ENCODE results near the gene PTGDR2. TPM values are rescaled to one million over a fixed set of nuclear protein-coding genes. Genes with fewer than 3 reads are reported as not detected.

The PTGDR2 gene
- total RNA-seq, 1 donor from 2014 or later = 0.52 TPM

GRCh38 chr11:60868682-60869450 is 13.1 kb upstream of the PTGDR2 start:
- Histone ChIP-seq H3K27me3 (ENCODE audit: control insufficient read depth in 3 of 3, insufficient read depth in 3 of 3, low read length in 3 of 3) (peaks cover 0 to 5% (median 5%) of the 10 kb centered on the region in 3 donors), H3K36me3 (ENCODE audit: control insufficient read depth in 3 of 3, insufficient read depth in 3 of 3, low read length in 3 of 3) (no peaks in the 10 kb centered on the region), H3K27ac (ENCODE audit: low read depth, low read length) (no peak overlapping the region), H3K9ac (ENCODE audit: low read depth in 1 of 3, low read length in 3 of 3) (no peak overlapping the region), H3K4me3 (ENCODE audit: low read length in 3 of 3) (no peak overlapping the region), H3K9me3 (ENCODE audit: control insufficient read depth in 3 of 3, low read length in 3 of 3) (no peaks in the 10 kb centered on the region), H3K4me1 (ENCODE audit: control insufficient read depth in 3 of 3, insufficient read depth in 3 of 3, low read length in 3 of 3) (peaks cover 28 to 39% (median 35%) of the 10 kb centered on the region in 3 donors)

GRCh38 chr11:60867871-60868681 is 12.3 kb upstream of the PTGDR2 start:
- peaks cover 20 to 31% (median 28%) of the 10 kb centered on the region in 3 donors for H3K4me1 ChIP-seq (ENCODE audit: control insufficient read depth in 3 of 3, insufficient read depth in 3 of 3, low read length in 3 of 3)
- H3K9me3 ChIP-seq (ENCODE audit: control insufficient read depth in 3 of 3, low read length in 3 of 3) = no peaks in the 10 kb centered on the region
- peaks cover 0 to 5% (median 5%) of the 10 kb centered on the region in 3 donors for H3K27me3 ChIP-seq (ENCODE audit: control insufficient read depth in 3 of 3, insufficient read depth in 3 of 3, low read length in 3 of 3)
- H3K36me3 ChIP-seq (ENCODE audit: control insufficient read depth in 3 of 3, insufficient read depth in 3 of 3, low read length in 3 of 3) = no peaks in the 10 kb centered on the region
- H3K9ac ChIP-seq (ENCODE audit: low read depth in 1 of 3, low read length in 3 of 3) = no peak overlapping the region
- no peak overlapping the region for H3K4me3 ChIP-seq (ENCODE audit: low read length in 3 of 3)
- H3K27ac ChIP-seq (ENCODE audit: low read depth, low read length) = no peak overlapping the region

GRCh38 chr11:60866911-60867870 is 11.4 kb upstream of the PTGDR2 start, which contains the start of gene ZP1:
Gene ZP1 (plus strand): TSS chr11:60867542. CDS start chr11:60867562, 20 bp downstream.
- Histone ChIP-seq H3K4me1 (ENCODE audit: control insufficient read depth in 3 of 3, insufficient read depth in 3 of 3, low read length in 3 of 3) (peaks cover 17 to 22% (median 19%) of the 10 kb centered on the region in 3 donors), H3K27me3 (ENCODE audit: control insufficient read depth in 3 of 3, insufficient read depth in 3 of 3, low read length in 3 of 3) (peaks cover 0 to 5% (median 5%) of the 10 kb centered on the region in 3 donors), H3K27ac (ENCODE audit: low read depth, low read length) (no peak within 1 kb of the TSS), H3K4me3 (ENCODE audit: low read length in 3 of 3) (no peak within 1 kb of the TSS), H3K9me3 (ENCODE audit: control insufficient read depth in 3 of 3, low read length in 3 of 3) (no peaks in the 10 kb centered on the region), H3K36me3 (ENCODE audit: control insufficient read depth in 3 of 3, insufficient read depth in 3 of 3, low read length in 3 of 3) (no peaks in the 10 kb centered on the region), H3K9ac (ENCODE audit: low read depth in 1 of 3, low read length in 3 of 3) (no peak within 1 kb of the TSS)

- Histone ChIP-seq H3K27me3 (ENCODE audit: control insufficient read depth in 3 of 3, insufficient read depth in 3 of 3, low read length in 3 of 3) (peaks cover 0 to 8% (median 5%) of the 10 kb centered on the region in 3 donors), H3K27ac (ENCODE audit: low read depth, low read length) (no peak overlapping the region), H3K4me3 (ENCODE audit: low read length in 3 of 3) (no peak overlapping the region), H3K36me3 (ENCODE audit: control insufficient read depth in 3 of 3, insufficient read depth in 3 of 3, low read length in 3 of 3) (no peaks in the 10 kb centered on the region), H3K9ac (ENCODE audit: low read depth in 1 of 3, low read length in 3 of 3) (no peak overlapping the region), H3K9me3 (ENCODE audit: control insufficient read depth in 3 of 3, low read length in 3 of 3) (no peaks in the 10 kb centered on the region), H3K4me1 (ENCODE audit: control insufficient read depth in 3 of 3, insufficient read depth in 3 of 3, low read length in 3 of 3) (peaks cover 0 to 5% (median 0%) of the 10 kb centered on the region in 3 donors)
These were observed 9.2 kb upstream of the PTGDR2 start for GRCh38 chr11:60864856-60865513.

GRCh38 chr11:60863550-60864521 is 8.1 kb upstream of the PTGDR2 start:
- Histone ChIP-seq H3K36me3 (ENCODE audit: control insufficient read depth in 3 of 3, insufficient read depth in 3 of 3, low read length in 3 of 3) (no peaks in the 10 kb centered on the region), H3K9me3 (ENCODE audit: control insufficient read depth in 3 of 3, low read length in 3 of 3) (no peaks in the 10 kb centered on the region), H3K9ac (ENCODE audit: low read depth in 1 of 3, low read length in 3 of 3) (no peak overlapping the region), H3K4me1 (ENCODE audit: control insufficient read depth in 3 of 3, insufficient read depth in 3 of 3, low read length in 3 of 3) (no peaks in the 10 kb centered on the region), H3K27ac (ENCODE audit: low read depth, low read length) (no peak overlapping the region), H3K4me3 (ENCODE audit: low read length in 3 of 3) (no peak overlapping the region), H3K27me3 (ENCODE audit: control insufficient read depth in 3 of 3, insufficient read depth in 3 of 3, low read length in 3 of 3) (peaks cover 0 to 8% (median 3%) of the 10 kb centered on the region in 3 donors)

- peaks cover 0 to 5% (median 0%) of the 10 kb centered on the region in 3 donors for H3K27me3 ChIP-seq (ENCODE audit: control insufficient read depth in 3 of 3, insufficient read depth in 3 of 3, low read length in 3 of 3)
- H3K4me1 ChIP-seq (ENCODE audit: control insufficient read depth in 3 of 3, insufficient read depth in 3 of 3, low read length in 3 of 3) = no peaks in the 10 kb centered on the region
- H3K9me3 ChIP-seq (ENCODE audit: control insufficient read depth in 3 of 3, low read length in 3 of 3) = peaks cover 0 to 2% (median 0%) of the 10 kb centered on the region in 3 donors
- H3K4me3 ChIP-seq (ENCODE audit: low read length in 3 of 3) = no peak overlapping the region
- H3K27ac ChIP-seq (ENCODE audit: low read depth, low read length) = no peak overlapping the region
- H3K36me3 ChIP-seq (ENCODE audit: control insufficient read depth in 3 of 3, insufficient read depth in 3 of 3, low read length in 3 of 3) = no peaks in the 10 kb centered on the region
- H3K9ac ChIP-seq (ENCODE audit: low read depth in 1 of 3, low read length in 3 of 3) = no peak overlapping the region
These were observed 6.4 kb upstream of the PTGDR2 start for GRCh38 chr11:60862171-60862570.

GRCh38 chr11:60860943-60861342 is 5.2 kb upstream of the PTGDR2 start:
- no peak overlapping the region for H3K4me3 ChIP-seq (ENCODE audit: low read length in 3 of 3)
- H3K36me3 ChIP-seq (ENCODE audit: control insufficient read depth in 3 of 3, insufficient read depth in 3 of 3, low read length in 3 of 3) = no peaks in the 10 kb centered on the region
- no peaks in the 10 kb centered on the region for H3K4me1 ChIP-seq (ENCODE audit: control insufficient read depth in 3 of 3, insufficient read depth in 3 of 3, low read length in 3 of 3)
- H3K27me3 ChIP-seq (ENCODE audit: control insufficient read depth in 3 of 3, insufficient read depth in 3 of 3, low read length in 3 of 3) = peaks cover 0 to 5% (median 0%) of the 10 kb centered on the region in 3 donors
- no peak overlapping the region for H3K9ac ChIP-seq (ENCODE audit: low read depth in 1 of 3, low read length in 3 of 3)
- H3K9me3 ChIP-seq (ENCODE audit: control insufficient read depth in 3 of 3, low read length in 3 of 3) = peaks cover 0 to 2% (median 0%) of the 10 kb centered on the region in 3 donors
- H3K27ac ChIP-seq (ENCODE audit: low read depth, low read length) = no peak overlapping the region

GRCh38 chr11:60859616-60860250 is 4.0 kb upstream of the PTGDR2 start:
- Histone ChIP-seq H3K27ac (ENCODE audit: low read depth, low read length) (no peak overlapping the region), H3K9me3 (ENCODE audit: control insufficient read depth in 3 of 3, low read length in 3 of 3) (peaks cover 0 to 2% (median 0%) of the 10 kb centered on the region in 3 donors), H3K36me3 (ENCODE audit: control insufficient read depth in 3 of 3, insufficient read depth in 3 of 3, low read length in 3 of 3) (no peaks in the 10 kb centered on the region), H3K4me3 (ENCODE audit: low read length in 3 of 3) (no peak overlapping the region), H3K4me1 (ENCODE audit: control insufficient read depth in 3 of 3, insufficient read depth in 3 of 3, low read length in 3 of 3) (peaks cover 0 to 3% (median 0%) of the 10 kb centered on the region in 3 donors), H3K9ac (ENCODE audit: low read depth in 1 of 3, low read length in 3 of 3) (no peak overlapping the region), H3K27me3 (ENCODE audit: control insufficient read depth in 3 of 3, insufficient read depth in 3 of 3, low read length in 3 of 3) (peaks cover 0 to 8% (median 0%) of the 10 kb centered on the region in 3 donors)

All from skeletal muscle tissue (tissue), 4 donors.